Stimulated activated CD8-positive, alpha-beta memory T cell treated with anti-CD3 and anti-CD28 coated beads, Interleukin-2, amount 100 ng/mL, for 1 hour (primary cell): Measurements from ENCODE around the gene INPP5A.

Source experiments
- DNase-seq, 2 donors: peaks; one replicate each; pipeline ENCODE4 v3.0.0-alpha.2; 2020; ENCODE audit warnings: low read depth in 2 of 2

INPP5A gene

GRCh38 chr10:132630666-132631337, 93.2 kb downstream of the INPP5A start:
- no peak for DNase-seq

GRCh38 chr10:132631338-132631735, 93.8 kb downstream of the INPP5A start:
- no peak for DNase-seq

- DNase-seq, result no peak
Measured at GRCh38 chr10:132632091-132632561, 94.5 kb downstream of the INPP5A start.

DNA sequence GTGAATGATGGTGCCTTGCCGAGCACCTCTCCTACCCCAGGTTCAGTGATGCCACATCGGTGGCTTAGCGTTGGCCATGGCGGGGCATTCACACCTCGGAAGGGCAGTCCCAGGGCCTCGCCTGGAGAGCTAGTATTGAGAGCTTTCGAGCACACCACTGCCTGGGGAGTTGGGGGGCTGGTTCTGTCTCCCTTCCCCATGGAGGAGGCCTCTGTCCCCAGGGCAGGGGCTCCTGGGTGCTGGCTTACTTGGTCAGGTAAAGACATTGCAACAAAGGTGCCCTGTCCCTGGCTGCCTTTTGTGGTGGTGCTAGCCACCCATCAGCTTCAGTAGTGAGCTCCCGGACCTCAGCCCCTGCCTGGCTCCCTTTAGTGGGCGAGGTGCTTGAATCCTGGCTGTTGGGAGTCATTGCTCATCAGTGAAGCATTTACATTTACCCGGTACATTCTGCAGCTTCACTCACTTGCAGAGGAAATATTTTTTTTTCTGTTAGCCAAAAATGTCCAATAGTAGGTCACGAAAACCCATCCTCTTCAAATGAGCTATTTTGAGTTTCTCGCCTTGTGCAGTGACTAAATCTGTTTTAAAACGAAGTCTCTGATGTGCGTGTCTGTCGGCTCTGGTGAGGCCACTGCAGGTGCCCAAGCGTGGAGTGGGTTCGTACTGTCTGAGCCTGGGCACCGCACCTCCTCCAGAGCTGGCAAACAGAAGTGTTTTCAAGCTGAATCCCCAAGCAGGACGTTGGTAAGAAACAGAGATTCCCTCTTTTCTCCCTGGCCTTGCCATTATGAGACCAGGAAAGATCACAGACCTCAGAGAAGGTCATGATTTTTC, 95.5 kb downstream of the INPP5A start:
- DNase-seq, result no peak

GRCh38 chr10:132634241-132634946, 96.8 kb downstream of the INPP5A start:
- DNase-seq, result no peak

GRCh38 chr10:132634947-132635271, 97.3 kb downstream of the INPP5A start:
- no peak for DNase-seq

DNA sequence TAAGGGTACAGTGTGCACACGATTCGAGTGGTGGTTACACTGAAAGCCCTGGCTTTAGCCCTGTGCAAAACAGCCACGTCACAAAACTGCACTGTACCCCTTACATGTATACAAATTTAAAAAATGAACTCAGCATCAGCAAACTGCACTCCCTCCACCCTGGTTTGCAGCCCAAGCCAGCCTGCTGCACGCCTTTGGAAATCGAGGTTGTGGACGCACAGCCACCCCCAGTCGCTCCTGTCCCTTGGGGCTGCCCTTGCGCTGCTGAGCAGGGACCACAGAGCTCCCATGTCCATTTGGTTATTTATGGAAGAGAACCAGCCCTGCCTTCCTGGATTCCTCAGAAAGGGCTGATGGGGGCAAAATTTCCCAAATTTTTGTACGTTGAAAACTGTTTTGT, 98.8 kb downstream of the INPP5A start:
- DNase-seq, result no peak

DNA sequence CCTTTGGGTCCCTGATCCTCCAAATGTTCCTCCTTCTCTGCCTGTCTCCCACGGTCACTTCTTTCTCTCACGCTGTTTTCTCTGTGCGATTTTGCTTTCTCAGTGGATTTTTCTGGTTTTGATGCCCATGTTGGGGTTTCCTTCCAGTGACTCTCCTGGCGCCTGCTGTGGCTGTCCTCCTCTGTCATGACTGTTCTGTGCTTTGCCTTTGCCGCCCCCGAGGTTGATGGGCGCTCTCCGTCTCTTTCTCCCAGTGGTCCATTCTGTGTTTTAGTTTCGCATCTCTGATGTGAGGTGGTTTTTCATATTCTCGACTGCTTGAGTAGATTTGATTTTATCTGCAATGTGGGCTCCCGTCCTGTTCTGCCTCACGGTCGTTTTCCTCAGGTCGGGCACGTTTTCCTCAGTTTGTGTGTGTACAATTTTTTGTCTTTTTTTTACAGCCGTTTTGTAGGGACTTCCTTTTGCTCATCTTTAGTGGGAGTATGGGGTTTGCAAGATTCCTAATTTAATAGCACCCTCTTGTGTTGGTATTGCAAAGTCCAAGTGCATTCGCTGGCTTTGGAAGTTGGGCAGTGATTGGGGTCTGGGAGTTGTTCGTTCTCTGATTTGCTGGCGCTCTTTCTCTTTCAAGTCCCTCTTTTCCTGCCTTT, 100.0 kb downstream of the INPP5A start:
- DNase-seq, result no peak

GRCh38 chr10:132638130-132638515, 100.5 kb downstream of the INPP5A start:
- DNase-seq, result no peak

DNA sequence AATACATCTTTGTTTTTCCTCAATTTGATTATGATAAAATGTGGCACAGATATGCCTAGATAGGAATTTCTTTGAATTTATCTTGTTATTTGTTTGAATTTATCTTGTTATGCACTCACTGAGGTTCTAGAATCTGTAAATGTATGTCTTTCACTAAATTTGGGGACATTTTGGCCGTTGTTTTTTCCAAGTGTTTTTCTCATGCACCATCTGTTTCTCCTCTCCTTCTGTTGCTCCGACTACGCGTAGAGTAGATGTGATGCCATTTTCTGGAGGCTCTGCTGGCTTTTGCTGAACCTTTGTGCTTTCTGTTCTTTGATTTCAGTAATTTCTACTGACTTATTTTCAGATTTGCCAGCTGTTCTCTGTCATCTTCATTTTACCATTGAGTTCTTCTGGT, 101.9 kb downstream of the INPP5A start:
- DNase-seq, result no peak

DNA sequence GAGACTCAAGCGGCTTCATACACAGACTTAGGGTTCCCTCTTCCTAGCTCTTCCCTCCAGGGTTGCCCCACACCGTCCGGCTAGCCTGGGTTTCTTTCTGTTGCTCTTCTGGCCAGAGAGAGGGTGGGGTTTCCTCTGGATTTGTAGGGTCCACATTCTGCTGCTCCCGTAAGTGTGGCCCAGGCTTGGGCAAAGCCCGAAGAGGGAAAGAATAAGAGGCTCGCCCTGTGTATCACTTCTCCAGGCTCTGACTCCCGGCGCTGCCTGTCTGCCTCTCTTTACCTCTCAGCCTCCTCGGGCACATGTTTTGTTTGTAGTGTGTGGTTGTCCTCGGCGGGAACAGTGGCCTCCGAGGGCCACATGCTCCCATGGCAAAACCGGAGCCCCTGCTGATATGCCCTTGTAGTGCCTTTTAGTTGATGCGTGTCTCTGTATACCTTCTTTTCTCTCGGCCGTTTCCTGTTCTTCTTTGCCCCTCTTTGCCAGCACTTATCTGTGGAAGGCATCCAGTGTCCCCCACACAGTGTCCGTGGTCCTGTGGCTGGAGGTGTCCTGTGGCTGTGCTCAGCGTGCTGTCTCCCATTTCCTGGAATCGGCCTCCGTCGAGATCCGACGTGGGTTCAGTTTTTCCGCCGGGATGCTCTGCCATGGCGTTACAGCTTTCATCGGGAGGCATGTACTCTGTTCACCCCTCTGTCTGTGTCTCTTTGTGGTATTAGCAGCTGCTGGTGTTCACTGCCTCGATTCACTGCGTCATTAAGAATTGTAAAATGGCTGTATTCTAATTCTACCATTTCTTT, 102.9 kb downstream of the INPP5A start:
- DNase-seq, result no peak

- no peak for DNase-seq
Measured at GRCh38 chr10:132641401-132641800, 103.8 kb downstream of the INPP5A start.

DNA sequence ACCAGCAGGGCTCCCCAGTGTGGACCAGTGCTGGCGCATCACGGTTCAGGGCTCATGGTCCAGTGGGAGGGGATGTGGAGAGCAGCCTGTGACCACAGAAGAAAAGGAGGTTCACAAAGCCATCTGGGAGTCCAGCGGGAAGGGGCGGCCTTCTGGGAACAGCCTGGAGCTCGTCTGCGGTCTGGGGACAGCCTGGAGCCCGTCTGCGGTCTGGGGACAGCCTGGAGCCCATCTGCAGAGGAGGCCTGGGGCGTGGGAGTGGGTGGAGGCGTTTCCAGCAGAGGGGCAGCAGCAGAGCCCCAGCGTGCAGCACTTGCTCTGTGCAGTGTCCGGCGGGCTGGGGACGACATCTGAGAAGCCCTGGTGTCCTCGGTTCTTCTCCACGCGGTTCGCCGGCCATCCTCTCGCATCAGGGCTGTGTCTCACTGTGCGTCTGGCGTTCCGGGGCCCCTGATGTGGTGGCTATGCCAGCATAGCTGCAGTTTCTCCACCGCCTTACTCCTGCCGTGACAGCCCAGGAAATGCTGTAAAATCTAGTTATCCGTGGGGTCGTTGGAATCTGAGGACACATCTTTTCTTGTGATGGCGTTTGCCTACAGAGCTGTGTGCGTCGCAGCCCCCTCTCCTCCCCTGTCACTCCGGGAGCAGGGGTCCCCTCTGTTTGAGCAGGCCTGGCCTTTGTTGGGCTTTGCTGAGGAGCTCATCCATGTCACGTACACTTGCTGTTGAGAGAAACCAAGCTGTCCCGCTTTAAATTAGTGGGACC, 104.6 kb downstream of the INPP5A start:
- no peak for DNase-seq

DNA sequence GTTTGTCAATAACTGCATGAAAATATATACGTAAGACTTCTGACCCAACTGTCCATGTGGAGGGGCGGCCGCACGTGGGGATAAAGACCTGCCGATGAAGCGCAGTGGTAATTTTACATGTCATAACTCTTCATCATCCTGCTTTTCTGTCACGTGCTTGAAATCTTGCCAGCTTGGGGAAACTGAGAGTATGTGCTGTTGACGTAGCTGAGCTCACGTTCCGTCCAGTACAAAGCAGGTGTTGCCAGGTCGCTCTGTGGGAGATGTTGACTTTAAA, 105.1 kb downstream of the INPP5A start:
- no peak for DNase-seq

- DNase-seq, result no peak
Measured at GRCh38 chr10:132643709-132644526, 106.3 kb downstream of the INPP5A start.

DNA sequence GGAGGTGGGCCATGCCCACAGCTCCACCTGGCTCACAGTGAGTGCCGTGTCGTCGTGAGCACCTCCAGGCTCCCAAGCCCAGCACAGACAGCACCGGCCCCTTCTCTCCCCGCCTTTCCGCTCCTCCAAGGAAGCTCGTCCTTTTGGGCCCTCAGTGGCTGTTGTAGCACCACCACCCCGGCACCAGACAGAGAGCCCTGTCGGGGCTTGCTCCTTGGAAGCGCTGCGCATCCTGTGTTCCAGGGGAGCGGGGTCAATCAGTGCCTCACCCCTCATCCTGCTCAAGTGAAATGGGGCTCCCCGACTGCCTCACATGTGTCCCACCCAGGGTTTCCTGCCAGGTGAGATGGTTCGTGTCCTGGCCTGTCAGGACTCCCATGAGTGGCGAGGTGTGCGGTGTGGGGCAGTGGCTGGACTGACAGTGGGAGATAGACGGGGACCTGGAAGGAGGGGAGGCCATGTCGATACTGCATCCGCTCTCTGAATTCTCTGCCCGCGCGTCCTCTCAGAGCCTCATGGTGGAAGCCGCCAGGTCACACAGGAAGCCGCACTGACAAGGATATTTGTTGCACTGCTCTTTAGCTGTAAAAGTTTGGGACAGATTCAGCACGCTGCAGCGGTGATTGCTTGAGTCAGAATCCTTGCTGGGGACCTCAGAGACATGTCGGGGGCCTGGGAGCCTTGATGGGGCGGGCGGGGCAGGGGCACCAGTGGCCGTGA, 107.1 kb downstream of the INPP5A start:
- DNase-seq, result no peak

- no peak for DNase-seq
Measured at GRCh38 chr10:132645247-132645530, 107.6 kb downstream of the INPP5A start.

GRCh38 chr10:132645630-132646442, 108.2 kb downstream of the INPP5A start:
- DNase-seq, result no peak
